SW 1271 (cell line): ENCODE data around the gene FRMD4B.
"Not testable (repeated sequence)": the region's sequence is repeated elsewhere in the genome, so short reads cannot be mapped to it uniquely, and the experiment has no call there.

Experiments used
- DNase-seq, 2 experiments: peaks; one replicate each; lab custom pipeline; 2025; lab: John Stamatoyannopoulos, UW

Gene FRMD4B

GRCh38 chr3:69283913-69284611 lies 101.8 kb downstream of the FRMD4B start:
- DNase-seq = no peak

GRCh38 chr3:69283496-69283895 lies 102.4 kb downstream of the FRMD4B start:
- no peak for DNase-seq

GRCh38 chr3:69282181-69282580 lies 103.7 kb downstream of the FRMD4B start:
- DNase-seq = no peak

GRCh38 chr3:69277403-69277802 lies 108.5 kb downstream of the FRMD4B start:
- DNase-seq = not testable (repeated sequence)

- DNase-seq = no peak
Observed at GRCh38 chr3:69276884-69277283, 109.0 kb downstream of the FRMD4B start.

- DNase-seq = not testable (repeated sequence)
Observed at GRCh38 chr3:69276191-69276590, 109.7 kb downstream of the FRMD4B start.

GRCh38 chr3:69273896-69274295 lies 112.0 kb downstream of the FRMD4B start:
- no peak for DNase-seq

- no peak for DNase-seq
Observed at GRCh38 chr3:69272556-69272955, 113.3 kb downstream of the FRMD4B start.

- no peak for DNase-seq
Observed at GRCh38 chr3:69271098-69271497, 114.8 kb downstream of the FRMD4B start.

GRCh38 chr3:69266585-69266984 lies 119.3 kb downstream of the FRMD4B start:
- no peak for DNase-seq

- not testable (repeated sequence) for DNase-seq
Observed at GRCh38 chr3:69266071-69266470, 119.8 kb downstream of the FRMD4B start.

- not testable (repeated sequence) for DNase-seq
Observed at GRCh38 chr3:69260843-69261405, 125.0 kb downstream of the FRMD4B start.

- DNase-seq = no peak
Observed at GRCh38 chr3:69260216-69260787, 125.6 kb downstream of the FRMD4B start.

- DNase-seq = no peak
Observed at GRCh38 chr3:69259125-69259524, 126.8 kb downstream of the FRMD4B start.

- no peak for DNase-seq
Observed at GRCh38 chr3:69255928-69256327, 130.0 kb downstream of the FRMD4B start.

GRCh38 chr3:69254351-69254750 lies 131.5 kb downstream of the FRMD4B start:
- DNase-seq = no peak

GRCh38 chr3:69252631-69253030 lies 133.3 kb downstream of the FRMD4B start:
- DNase-seq = no peak

GRCh38 chr3:69252141-69252540 lies 133.7 kb downstream of the FRMD4B start:
- DNase-seq = no peak

GRCh38 chr3:69251078-69251805 lies 134.6 kb downstream of the FRMD4B start:
- DNase-seq = no peak

GRCh38 chr3:69250014-69250413 lies 135.9 kb downstream of the FRMD4B start:
- DNase-seq = no peak

- DNase-seq = no peak
Observed at GRCh38 chr3:69249001-69249400, 136.9 kb downstream of the FRMD4B start.

- DNase-seq = no peak
Observed at GRCh38 chr3:69248436-69248835, 137.5 kb downstream of the FRMD4B start.

- no peak for DNase-seq
Observed at GRCh38 chr3:69246612-69247011, 139.3 kb downstream of the FRMD4B start.
